Ammon's horn (tissue), 1 donor: ENCODE results near the gene CALR3.
"Not testable (repeated sequence)": the region's sequence is repeated elsewhere in the genome, so short reads cannot be mapped to it uniquely, and the experiment has no call there.

Source experiments
- DNase-seq: peaks from one replicate; pipeline ENCODE4 v3.0.0-alpha.2; 2016; ENCODE audit warnings: low spot score

Gene CALR3

GRCh38 chr19:16495982-16496612 is at the start of gene CALR3, which contains the start of gene C19orf44:
Gene CALR3 (minus strand): TSS chr19:16496167. CDS start chr19:16496129, 38 bp downstream.
Gene C19orf44 (plus strand): TSS chr19:16496394. CDS start chr19:16500793, 4,399 bp downstream.
- peak; percentile 99 for DNase-seq

GRCh38 chr19:16544473-16545231 is 48.7 kb upstream of the CALR3 start:
- DNase-seq: no peak

- not testable (repeated sequence) for DNase-seq
These were observed 47.8 kb upstream of the CALR3 start for GRCh38 chr19:16543734-16544133.

- DNase-seq: no peak
These were observed 47.0 kb upstream of the CALR3 start for GRCh38 chr19:16542910-16543472.

GRCh38 chr19:16542045-16542909 is 46.3 kb upstream of the CALR3 start, which contains the start of gene CHERP:
Gene CHERP (minus strand): TSS chr19:16542437. CDS start chr19:16542378, 59 bp downstream.
- DNase-seq: peak; percentile 95

- no peak for DNase-seq
These were observed 45.6 kb upstream of the CALR3 start for GRCh38 chr19:16541526-16542044.

GRCh38 chr19:16540948-16541347 is 45.0 kb upstream of the CALR3 start:
- DNase-seq: no peak

- no peak for DNase-seq
These were observed 41.1 kb upstream of the CALR3 start for GRCh38 chr19:16537111-16537510.

- no peak for DNase-seq
These were observed 40.2 kb upstream of the CALR3 start for GRCh38 chr19:16536130-16536529.

GRCh38 chr19:16535381-16535780 is 39.4 kb upstream of the CALR3 start:
- DNase-seq: no peak

GRCh38 chr19:16532440-16533234 is 36.7 kb upstream of the CALR3 start:
- no peak for DNase-seq

GRCh38 chr19:16531380-16531669 is 35.4 kb upstream of the CALR3 start:
- DNase-seq: no peak

- DNase-seq: no peak
These were observed 34.8 kb upstream of the CALR3 start for GRCh38 chr19:16530540-16531379.

- no peak for DNase-seq
These were observed 33.6 kb upstream of the CALR3 start for GRCh38 chr19:16529466-16530144.

- no peak for DNase-seq
These were observed 32.1 kb upstream of the CALR3 start for GRCh38 chr19:16527971-16528521.

- DNase-seq: no peak
These were observed 31.5 kb upstream of the CALR3 start for GRCh38 chr19:16527334-16527935.

- DNase-seq: no peak
These were observed 29.9 kb upstream of the CALR3 start for GRCh38 chr19:16525751-16526481.
